Ascending aorta (tissue), 2 donors: ENCODE measurements around the gene MARCHF9. TPM values are rescaled to one million over a fixed set of nuclear protein-coding genes. Genes with fewer than 3 reads are reported as not detected.
"Not testable (repeated sequence)": the region's sequence is repeated elsewhere in the genome, so short reads cannot be mapped to it uniquely, and the experiment has no call there.

Experiments used
- DNase-seq, 2 donors: peaks; one replicate each; pipeline ENCODE4 v3.0.0-alpha.2; 2019; ENCODE audit warnings: low spot score in 2 of 2
- H3K27ac ChIP-seq, 2 donors: fragments of 200-600 bp; sonication (generic); one replicate each; pipeline ENCODE4 v1.5.1; 2016 to 2017; ENCODE audit warnings: mild to moderate bottlenecking in 1 of 2
- H3K27me3 ChIP-seq: fragments of 200-600 bp; sonication (generic); one replicate; pipeline ENCODE4 v1.5.1; 2017
- H3K36me3 ChIP-seq, 2 donors: fragments of 200-600 bp; sonication (generic); one replicate each; pipeline ENCODE4 v1.5.1; 2016
- H3K4me1 ChIP-seq, 2 donors: fragments of 200-600 bp; sonication (generic); one replicate each; pipeline ENCODE4 v1.5.1; 2016 to 2017; ENCODE audit warnings: mild to moderate bottlenecking in 1 of 2
- H3K4me3 ChIP-seq, 2 donors: fragments of 200-600 bp; sonication (generic); one replicate each; pipeline ENCODE4 v1.5.1; 2016 to 2017; ENCODE audit warnings: mild to moderate bottlenecking in 1 of 2
- H3K9me3 ChIP-seq, 2 donors: fragments of 200-600 bp; sonication (generic); one replicate each; pipeline ENCODE4 v1.5.1; 2016
- intact Hi-C: fragments of 100-400 bp; cut with DNase I; formaldehyde crosslinking; loops from one replicate; pipeline ENCODE4 v1.15.1; 2023
- total RNA-seq: library from RNA; depleted of rRNA; stranded (reverse); fragments of >200 nt; gene quantifications from one replicate; pipeline ENCODE4 v1.1.0, GENCODE V29; 2016
- TF ChIP-seq, protein P1 (sequence below), 3 experiments: fragments of 200-600 bp in 2 of 3; fragments of 450-650 bp in 1 of 3; sonication (generic) in 2 of 3; IDR thresholded peaks; one replicate each; pipeline ENCODE4 v1.5.1; 2016 to 2019; ENCODE audit warnings: antibody characterized with exemption in 3 of 3, mild to moderate bottlenecking in 1 of 3, moderate library complexity in 1 of 3

MARCHF9 gene
- total RNA-seq, 1 donor from 2014 or later, result 8.4 TPM

- Histone ChIP-seq H3K9me3 (no peaks in the 10 kb centered on the region), H3K27ac (no peak overlapping the region), H3K36me3 (peaks cover 64 to 68% of the 10 kb centered on the region in 2 donors), H3K4me1 (no peaks in the 10 kb centered on the region), H3K4me3 (no peak overlapping the region), H3K27me3 (no peaks in the 10 kb centered on the region)
- intact Hi-C loops, result no loop called here
- TF ChIP-seq, protein P1, sequence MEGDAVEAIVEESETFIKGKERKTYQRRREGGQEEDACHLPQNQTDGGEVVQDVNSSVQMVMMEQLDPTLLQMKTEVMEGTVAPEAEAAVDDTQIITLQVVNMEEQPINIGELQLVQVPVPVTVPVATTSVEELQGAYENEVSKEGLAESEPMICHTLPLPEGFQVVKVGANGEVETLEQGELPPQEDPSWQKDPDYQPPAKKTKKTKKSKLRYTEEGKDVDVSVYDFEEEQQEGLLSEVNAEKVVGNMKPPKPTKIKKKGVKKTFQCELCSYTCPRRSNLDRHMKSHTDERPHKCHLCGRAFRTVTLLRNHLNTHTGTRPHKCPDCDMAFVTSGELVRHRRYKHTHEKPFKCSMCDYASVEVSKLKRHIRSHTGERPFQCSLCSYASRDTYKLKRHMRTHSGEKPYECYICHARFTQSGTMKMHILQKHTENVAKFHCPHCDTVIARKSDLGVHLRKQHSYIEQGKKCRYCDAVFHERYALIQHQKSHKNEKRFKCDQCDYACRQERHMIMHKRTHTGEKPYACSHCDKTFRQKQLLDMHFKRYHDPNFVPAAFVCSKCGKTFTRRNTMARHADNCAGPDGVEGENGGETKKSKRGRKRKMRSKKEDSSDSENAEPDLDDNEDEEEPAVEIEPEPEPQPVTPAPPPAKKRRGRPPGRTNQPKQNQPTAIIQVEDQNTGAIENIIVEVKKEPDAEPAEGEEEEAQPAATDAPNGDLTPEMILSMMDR (IDR thresholded peaks at IDR 0.05), result no peak
- no peak for DNase-seq
These were observed 34.9 kb upstream of the MARCHF9 start for GRCh38 chr12:57719777-57720605.

GRCh38 chr12:57720606-57721595 lies 34.0 kb upstream of the MARCHF9 start:
- H3K4me3 ChIP-seq, result no peak overlapping the region
- H3K27ac ChIP-seq, result no peak overlapping the region
- intact Hi-C loops, result no loop called here
- H3K36me3 ChIP-seq, result peaks cover 57 to 59% of the 10 kb centered on the region in 2 donors
- no peaks in the 10 kb centered on the region for H3K27me3 ChIP-seq
- no peak for DNase-seq
- H3K9me3 ChIP-seq, result no peaks in the 10 kb centered on the region
- H3K4me1 ChIP-seq, result peaks cover 0 to 1% of the 10 kb centered on the region in 2 donors
- TF ChIP-seq, protein P1 (IDR thresholded peaks at IDR 0.05), result no peak

GRCh38 chr12:57721846-57722608 lies 32.9 kb upstream of the MARCHF9 start:
- H3K4me1 ChIP-seq, intact Hi-C loops, H3K27ac ChIP-seq, H3K4me3 ChIP-seq, H3K9me3 ChIP-seq, H3K27me3 ChIP-seq, DNase-seq: not testable (repeated sequence)
- peaks cover 46 to 48% of the 10 kb centered on the region in 2 donors for H3K36me3 ChIP-seq

DNA sequence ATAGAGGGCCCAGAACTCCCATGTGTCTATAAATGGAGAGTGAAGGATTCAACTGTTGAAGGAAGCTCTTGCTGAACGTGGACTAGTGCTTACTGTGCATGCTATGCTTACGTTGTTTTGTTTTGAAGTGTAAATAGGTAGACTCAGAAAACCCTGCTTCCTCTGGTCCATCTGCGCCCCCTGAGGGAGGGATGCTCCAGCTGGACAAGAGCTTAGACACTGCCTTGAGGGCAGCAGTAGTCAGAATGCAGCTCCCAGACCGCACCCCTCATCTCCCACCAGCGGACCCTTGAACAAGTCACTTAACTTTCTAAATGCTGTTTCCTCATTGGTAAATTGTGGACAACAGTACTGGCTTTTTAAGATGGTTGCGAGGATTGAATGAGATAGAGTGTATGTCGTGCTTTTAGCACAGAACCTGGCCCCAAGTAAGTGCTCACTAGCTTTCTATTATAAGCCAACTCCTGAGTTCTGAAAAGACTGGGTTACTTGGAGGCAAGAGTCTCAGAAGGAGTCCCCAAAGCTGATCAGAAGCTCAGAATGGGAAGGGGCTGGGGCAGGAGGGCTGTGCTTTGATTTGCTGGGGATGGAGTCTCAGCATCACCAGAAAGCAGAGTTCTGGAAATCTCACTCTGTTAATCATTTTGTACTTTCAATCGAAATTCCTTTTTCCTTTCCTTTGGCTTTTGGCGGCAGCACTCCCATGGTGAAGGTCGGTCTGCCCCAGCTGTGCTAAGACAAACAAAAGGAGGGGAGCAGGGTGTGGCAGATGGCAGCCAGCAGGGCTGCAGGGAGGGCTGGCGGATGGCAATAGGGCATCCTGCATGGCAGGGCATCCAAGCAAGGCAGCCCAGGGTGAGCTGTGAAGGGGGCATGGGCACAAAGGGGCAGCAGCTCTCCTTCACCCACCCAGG lies 31.9 kb upstream of the MARCHF9 start:
- DNase-seq, result no peak
- intact Hi-C loops, result no loop called here
- TF ChIP-seq, protein P1 (IDR thresholded peaks at IDR 0.05), result no peak
- Histone ChIP-seq H3K9me3 (no peaks in the 10 kb centered on the region), H3K27ac (no peak overlapping the region), H3K36me3 (peaks cover 36 to 38% of the 10 kb centered on the region in 2 donors), H3K4me1 (peaks cover 0 to 12% of the 10 kb centered on the region in 2 donors), H3K27me3 (peaks cover 3% of the 10 kb centered on the region), H3K4me3 (no peak overlapping the region)

DNA sequence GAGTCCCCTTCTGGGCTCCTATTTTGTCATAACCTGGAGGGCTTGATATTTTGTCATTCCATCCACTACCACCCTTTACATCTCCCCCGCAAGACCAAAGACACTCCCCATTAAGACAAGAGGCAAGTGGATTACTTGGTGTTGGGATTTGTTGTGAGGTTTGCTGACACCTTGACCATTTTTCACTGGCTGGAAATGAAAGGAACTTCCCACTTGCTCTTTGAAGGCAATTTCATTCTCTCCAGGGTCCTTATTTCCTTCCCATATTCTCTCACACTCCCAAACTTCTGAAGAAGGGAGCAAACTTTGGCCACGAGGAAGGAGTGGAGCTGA lies 31.3 kb upstream of the MARCHF9 start:
- DNase-seq, result no peak
- intact Hi-C loops, result no loop called here

More for the DNA sequence above, 31.3 kb upstream of the MARCHF9 start:
- Histone ChIP-seq H3K4me1 (peaks cover 0 to 12% of the 10 kb centered on the region in 2 donors), H3K27ac (no peak overlapping the region), H3K9me3 (no peaks in the 10 kb centered on the region), H3K4me3 (no peak overlapping the region), H3K27me3 (peaks cover 3% of the 10 kb centered on the region), H3K36me3 (peaks cover 30 to 32% of the 10 kb centered on the region in 2 donors)
- TF ChIP-seq, protein P1 (IDR thresholded peaks at IDR 0.05), result no peak
